Measurements from ENCODE around the gene HUS1B.

HUS1B gene

DNA sequence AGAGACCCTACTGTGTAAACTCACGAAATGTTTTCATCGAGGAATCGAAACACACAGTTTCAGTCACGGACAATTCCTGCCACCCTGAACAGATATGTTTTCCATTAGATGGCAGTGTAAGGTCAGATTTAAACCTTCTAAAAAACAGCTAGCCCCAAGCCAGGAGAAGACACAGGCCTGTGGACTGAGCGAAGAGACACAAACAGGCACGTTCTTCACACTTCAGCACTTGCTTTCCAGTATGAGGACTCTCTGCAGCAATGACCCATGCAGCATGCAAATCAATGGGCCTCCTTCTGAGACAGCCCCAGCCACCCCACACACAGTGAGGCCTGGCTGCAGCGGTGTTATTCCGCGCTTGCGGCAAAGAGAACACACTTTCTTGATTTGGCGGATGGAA is 31.9 kb downstream of the HUS1B start:
- DNase-seq (ENCODE audit: low read depth in 2 of 3, low spot score in 2 of 3): no peak

DNA sequence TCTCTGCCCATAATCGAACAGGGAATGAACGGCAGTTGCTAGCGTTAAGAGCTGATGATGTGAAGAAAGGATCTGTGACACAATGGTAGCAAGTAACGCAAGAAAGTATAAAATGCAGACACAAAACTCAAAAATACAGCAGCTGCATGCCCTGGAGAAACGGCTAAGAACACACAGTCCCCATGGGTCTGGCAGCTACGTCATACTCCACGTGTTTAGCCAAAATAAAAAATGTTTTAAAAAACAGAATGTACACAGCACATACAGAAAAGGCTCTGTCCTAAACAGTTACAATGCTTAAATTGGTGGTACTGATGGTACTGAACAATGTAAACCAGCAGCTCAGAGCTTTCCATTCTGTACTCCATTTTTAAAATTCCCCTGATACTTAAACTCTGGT is 34.4 kb downstream of the HUS1B start:
- DNase-seq (ENCODE audit: low read depth in 2 of 3, low spot score in 2 of 3): no peak

DNA sequence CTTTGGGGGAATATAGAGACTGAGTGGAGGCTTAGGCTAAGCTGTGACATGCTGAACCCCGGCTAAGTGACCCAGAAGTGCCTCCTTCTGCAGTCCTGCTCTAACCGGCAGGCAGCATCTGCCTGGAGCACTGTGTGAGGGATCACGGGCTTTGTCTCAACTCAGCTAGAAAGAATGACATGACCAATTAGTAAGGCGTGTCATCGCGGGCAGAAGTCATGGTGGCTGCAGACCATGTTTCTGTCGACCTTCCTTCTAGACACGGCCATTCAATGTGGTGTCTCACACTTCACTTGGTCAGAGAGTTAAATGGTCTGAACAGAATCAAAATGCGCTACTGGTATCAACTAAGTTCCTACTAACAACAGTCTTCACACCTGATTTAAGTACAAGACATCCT is 35.0 kb downstream of the HUS1B start:
- no peak for DNase-seq (ENCODE audit: low read depth in 2 of 3, low spot score in 2 of 3)

DNA sequence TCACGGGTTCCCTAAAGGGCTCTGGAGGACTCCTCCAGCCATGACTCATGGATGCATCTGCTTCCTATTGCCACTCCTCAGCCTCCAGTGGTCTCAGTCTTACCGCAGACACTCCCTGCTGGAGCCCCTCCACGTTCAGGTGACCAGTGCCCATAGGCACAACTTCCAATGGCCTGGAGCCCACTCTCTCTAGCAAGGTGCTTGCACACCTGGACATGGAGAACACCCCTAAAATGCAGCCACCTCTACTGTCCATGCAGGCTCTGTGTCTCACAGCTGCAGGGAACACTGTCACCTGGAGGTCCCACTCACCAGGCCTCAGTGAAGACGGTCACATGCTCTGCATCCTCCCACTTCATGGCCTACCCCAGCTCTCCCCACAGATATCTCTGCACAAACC is 36.0 kb downstream of the HUS1B start:
- no peak for DNase-seq (ENCODE audit: low read depth in 2 of 3, low spot score in 2 of 3)

DNA sequence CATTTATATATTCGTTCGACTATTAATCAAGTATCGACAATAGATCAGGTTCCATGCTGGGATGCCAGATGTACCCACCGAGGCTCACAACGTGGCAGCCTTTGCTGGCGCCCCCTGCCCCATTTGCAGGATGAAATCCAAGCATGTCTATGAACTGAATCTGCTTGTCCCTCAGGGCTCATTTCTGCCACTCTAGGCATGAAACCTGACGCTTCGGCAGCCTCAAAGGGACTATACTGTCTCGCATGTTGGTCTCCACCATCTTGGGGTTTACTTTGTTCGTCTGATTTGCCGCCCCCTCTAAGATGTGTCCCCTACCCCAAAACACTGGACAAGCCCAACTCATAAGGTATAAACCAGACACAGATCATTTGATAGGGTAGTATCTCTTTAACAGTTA is 36.7 kb downstream of the HUS1B start:
- no peak for DNase-seq (ENCODE audit: low read depth in 2 of 3, low spot score in 2 of 3)

DNA sequence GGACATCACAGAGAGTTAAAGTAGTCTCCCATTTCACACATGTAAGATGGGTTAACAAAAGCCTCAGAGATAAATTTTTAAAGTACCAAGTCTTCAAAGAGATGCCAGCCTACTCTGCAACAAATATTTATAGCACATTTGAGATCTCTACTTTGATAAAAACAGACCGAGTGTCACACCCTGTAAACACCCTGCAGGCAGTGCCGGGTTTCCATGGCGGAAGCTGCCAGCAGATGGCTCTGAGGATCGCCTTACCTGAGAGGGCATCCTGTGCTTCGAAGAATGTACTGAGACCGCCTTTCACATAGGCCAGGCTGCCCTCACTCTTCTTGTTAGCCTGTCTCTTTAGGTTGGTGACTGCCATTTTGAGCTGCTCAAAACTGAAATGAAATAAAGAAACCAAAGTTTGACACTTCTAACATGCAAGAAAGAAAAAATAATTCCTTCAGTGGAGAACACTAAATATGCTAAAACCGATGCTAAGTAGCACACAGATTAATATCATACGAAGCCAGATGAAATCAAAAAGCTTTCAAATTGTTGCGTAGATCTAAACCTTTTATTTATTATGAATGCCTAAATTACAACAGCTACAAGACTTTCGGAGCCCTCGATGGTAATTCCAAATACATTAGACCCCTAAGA is 39.3 kb downstream of the HUS1B start:
- no peak for DNase-seq (ENCODE audit: low read depth in 2 of 3, low spot score in 2 of 3)

DNA sequence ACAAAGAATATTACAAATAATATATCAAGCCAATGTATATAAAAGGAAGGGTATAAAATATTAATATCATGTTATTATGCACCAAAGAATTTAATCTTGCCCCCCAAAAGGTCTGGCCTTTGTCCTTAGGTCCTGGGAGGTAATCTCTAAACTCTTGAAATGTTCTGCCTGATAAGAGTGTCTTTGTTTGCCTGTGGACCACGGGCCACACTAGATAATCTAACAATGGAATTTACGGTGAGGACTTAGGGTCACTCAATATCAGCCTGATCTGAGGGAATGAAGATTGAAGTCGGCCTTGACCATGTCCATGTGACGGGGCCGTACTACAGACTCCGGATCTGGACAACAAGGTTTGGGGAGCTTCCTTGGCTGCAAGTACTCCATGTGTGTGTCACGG is 42.9 kb downstream of the HUS1B start:
- DNase-seq (ENCODE audit: low read depth in 2 of 3, low spot score in 2 of 3): no peak

DNA sequence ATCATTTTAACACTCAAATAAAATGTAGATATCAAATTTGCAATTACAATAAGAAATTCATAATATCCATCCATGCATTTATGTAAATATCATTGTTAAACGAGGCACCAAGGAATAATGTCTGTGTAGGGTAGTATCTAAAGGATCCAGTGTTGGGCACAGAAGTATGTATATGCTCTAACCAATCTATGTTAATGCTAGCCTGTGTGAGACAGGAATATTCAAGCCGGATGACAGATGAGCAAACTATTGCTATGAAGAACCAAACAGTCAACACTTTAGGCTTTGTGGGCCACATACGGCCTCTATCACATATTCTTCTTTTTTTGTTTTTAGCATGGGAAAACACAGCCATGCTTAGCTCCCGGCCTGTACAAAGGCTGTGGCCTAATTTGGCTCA is 45.0 kb downstream of the HUS1B start:
- no peak for DNase-seq (ENCODE audit: low read depth in 2 of 3, low spot score in 2 of 3)

DNA sequence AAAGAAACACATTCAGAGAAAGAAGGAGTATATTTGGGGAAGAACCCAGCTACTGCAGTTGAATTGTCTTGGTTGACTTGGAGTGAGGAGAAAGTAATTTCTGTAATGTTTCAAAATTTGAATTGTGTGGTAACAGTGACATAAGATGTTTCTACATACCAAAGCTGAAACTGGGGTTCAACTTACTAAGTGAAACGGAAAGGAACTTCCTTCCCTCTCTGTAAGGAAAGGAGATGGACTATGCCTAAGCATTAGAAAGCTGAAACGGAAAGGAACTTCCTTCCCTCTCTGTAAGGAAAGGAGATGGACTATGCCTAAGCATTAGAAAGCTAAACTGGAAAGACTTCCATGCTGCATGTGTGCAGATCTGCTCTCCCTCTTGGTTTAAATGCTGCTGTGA is 46.0 kb downstream of the HUS1B start:
- DNase-seq (ENCODE audit: low read depth in 2 of 3, low spot score in 2 of 3): no peak

DNA sequence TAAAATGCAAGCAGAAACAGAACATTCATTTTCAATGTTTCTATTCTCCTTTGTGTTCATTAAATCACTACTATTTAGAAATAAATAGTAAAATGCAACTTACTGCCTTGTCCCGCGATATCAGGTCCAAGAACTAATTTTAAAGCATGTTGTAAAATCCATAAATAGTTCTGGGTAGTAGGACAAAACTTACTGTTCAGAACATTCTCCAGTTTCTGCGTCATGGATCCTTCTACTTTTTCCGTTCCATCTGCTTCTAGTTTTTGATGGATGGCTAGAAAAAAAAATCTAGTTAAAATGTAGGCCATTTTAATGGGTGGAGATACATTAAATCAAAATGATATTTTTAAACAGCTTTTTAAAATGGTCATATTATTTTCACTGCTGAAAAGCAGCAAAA is 47.0 kb downstream of the HUS1B start:
- DNase-seq (ENCODE audit: low read depth in 2 of 3, low spot score in 2 of 3): no peak

DNA sequence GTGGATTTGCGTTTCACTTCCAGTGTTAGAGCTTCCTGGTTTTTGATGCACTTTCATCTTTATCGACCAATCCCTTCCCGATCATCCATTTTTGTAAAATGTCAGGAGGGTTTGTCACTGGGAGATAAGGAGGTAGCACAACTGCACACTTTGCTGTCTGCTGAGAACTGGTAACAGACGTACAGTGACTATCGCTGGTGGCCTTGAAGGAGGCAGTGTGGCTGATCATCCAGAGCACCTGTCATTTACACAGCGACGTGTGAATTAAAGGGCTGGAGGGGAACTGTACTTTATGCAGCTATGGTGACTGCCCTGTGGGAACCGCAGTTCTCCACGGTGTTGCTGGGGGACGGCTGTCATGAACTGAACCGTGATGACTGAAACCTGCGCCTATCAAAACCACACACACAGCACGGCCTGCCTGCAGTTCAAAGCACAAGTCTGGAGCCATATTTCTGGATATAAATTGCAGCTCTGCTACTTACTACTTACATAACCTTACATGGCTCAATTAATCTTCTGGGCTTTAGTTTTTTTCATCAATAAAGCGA is 50.0 kb downstream of the HUS1B start:
- no peak for DNase-seq (ENCODE audit: low read depth in 2 of 3, low spot score in 2 of 3)

All from activated CD8-positive, alpha-beta memory T cell treated with anti-CD3 and anti-CD28 coated beads for 48 hours (primary cell).